Measurements from ENCODE around the gene TLCD2. TPM values are rescaled to one million over a fixed set of nuclear protein-coding genes. Genes with fewer than 3 reads are reported as not detected.
"Not testable (repeated sequence)": the region's sequence is repeated elsewhere in the genome, so short reads cannot be mapped to it uniquely, and the experiment has no call there.

The TLCD2 gene
- total RNA-seq, 1 donor from 2014 or later: 1.7 TPM

GRCh38 chr17:1716076-1716911 lies 6.1 kb upstream of the TLCD2 start:
- DNase-seq: peak; percentile 100

- DNase-seq: no peak
Observed at GRCh38 chr17:1715803-1716075, 5.6 kb upstream of the TLCD2 start.

- DNase-seq: peak; percentile 89
Observed at GRCh38 chr17:1714980-1715802, 5.0 kb upstream of the TLCD2 start.

- peak; percentile 98 for DNase-seq
Observed at GRCh38 chr17:1714427-1714979, 4.3 kb upstream of the TLCD2 start.

GRCh38 chr17:1713878-1714426 lies 3.8 kb upstream of the TLCD2 start:
- DNase-seq: peak; percentile 68

GRCh38 chr17:1713160-1713877 lies 3.1 kb upstream of the TLCD2 start:
- DNase-seq: no peak

- DNase-seq: no peak
Observed at GRCh38 chr17:1712271-1712670, 2.1 kb upstream of the TLCD2 start.

GRCh38 chr17:1711804-1712203 lies 1.6 kb upstream of the TLCD2 start:
- DNase-seq: no peak

- peak; percentile 18 for DNase-seq
Observed at GRCh38 chr17:1710807-1711553, 803 bp upstream of the TLCD2 start.

- DNase-seq: no peak
Observed at GRCh38 chr17:1709403-1709951, 700 bp downstream of the TLCD2 start.

- DNase-seq: not testable (repeated sequence)
Observed at GRCh38 chr17:1708791-1709346, 1.3 kb downstream of the TLCD2 start.

GRCh38 chr17:1707107-1707506 lies 3.1 kb downstream of the TLCD2 start:
- no peak for DNase-seq

- no peak for DNase-seq
Observed at GRCh38 chr17:1705004-1705403, 5.2 kb downstream of the TLCD2 start.

GRCh38 chr17:1703063-1703462 lies 7.1 kb downstream of the TLCD2 start:
- DNase-seq: peak; percentile 55

GRCh38 chr17:1699891-1700290 lies 10.3 kb downstream of the TLCD2 start:
- not testable (repeated sequence) for DNase-seq

GRCh38 chr17:1697681-1698080 lies 12.5 kb downstream of the TLCD2 start:
- peak; percentile 17 for DNase-seq

GRCh38 chr17:1695365-1695764 lies 14.8 kb downstream of the TLCD2 start:
- DNase-seq: no peak

GRCh38 chr17:1693339-1693738 lies 16.8 kb downstream of the TLCD2 start:
- DNase-seq: no peak

GRCh38 chr17:1690544-1691221 lies 19.5 kb downstream of the TLCD2 start:
- no peak for DNase-seq

GRCh38 chr17:1688405-1688804 lies 21.8 kb downstream of the TLCD2 start:
- not testable (repeated sequence) for DNase-seq

GRCh38 chr17:1686086-1686485 lies 24.1 kb downstream of the TLCD2 start:
- DNase-seq: no peak
